NT2/D1 (cell line): ENCODE data around the gene TEAD1.

Experiments used
- DNase-seq: peaks from one replicate; pipeline ENCODE4 v3.0.0-alpha.2; 2011; ENCODE audit warnings: low read depth, low spot score
- H3K27me3 ChIP-seq: 2 replicates; pipeline ENCODE4 v1.6.0; 2011; ENCODE audit warnings: mild to moderate bottlenecking; ENCODE audit not compliant: insufficient read length, insufficient read depth
- H3K36me3 ChIP-seq: 2 replicates; pipeline ENCODE4 v1.6.1; 2011; ENCODE audit warnings: mild to moderate bottlenecking, low read length, mixed read lengths; ENCODE audit not compliant: insufficient read depth, insufficient read length
- H3K4me1 ChIP-seq: 2 replicates; pipeline ENCODE4 v1.5.1; 2011; ENCODE audit not compliant: insufficient read depth, insufficient read length
- H3K4me3 ChIP-seq: 2 replicates; pipeline ENCODE4 v1.5.1; 2011; ENCODE audit warnings: low read depth; ENCODE audit not compliant: insufficient read length
- H3K9ac ChIP-seq: 2 replicates; pipeline ENCODE4 v1.6.0; 2011; ENCODE audit warnings: low read depth; ENCODE audit not compliant: insufficient read length
- H3K9me3 ChIP-seq: 2 replicates; pipeline ENCODE4 v1.5.1; 2011; ENCODE audit warnings: mild to moderate bottlenecking, low read length; ENCODE audit not compliant: insufficient read depth
- SUZ12 ChIP-seq: IDR thresholded peaks from 2 replicates; pipeline ENCODE4 v1.6.1; 2011; ENCODE audit not compliant: insufficient read length, insufficient read depth; ENCODE audit errors: extremely low read depth
- YY1 ChIP-seq: IDR thresholded peaks from 2 replicates; pipeline ENCODE4 v1.6.1; 2011; ENCODE audit not compliant: insufficient read length, insufficient read depth
- ZNF274 ChIP-seq: IDR thresholded peaks from 2 replicates; pipeline ENCODE4 v1.6.1; 2011; ENCODE audit warnings: mild to moderate bottlenecking, low read depth, low read length

TEAD1 gene

GRCh38 chr11:12634329-12634728 lies 39.9 kb upstream of the TEAD1 start:
- Histone ChIP-seq H3K9ac (no peak overlapping the region), H3K27me3 (no peaks in the 10 kb centered on the region), H3K4me1 (no peaks in the 10 kb centered on the region)

GRCh38 chr11:12636871-12637410 lies 37.3 kb upstream of the TEAD1 start:
- no peaks in the 10 kb centered on the region for H3K27me3 ChIP-seq
- no peaks in the 10 kb centered on the region for H3K9me3 ChIP-seq
- no peak for DNase-seq
- no peaks in the 10 kb centered on the region for H3K36me3 ChIP-seq
- TF ChIP-seq SUZ12 (no peak), ZNF274 (no peak), YY1 (no peak)
- no peak overlapping the region for H3K4me3 ChIP-seq
- no peak overlapping the region for H3K9ac ChIP-seq
- peaks cover 3% of the 10 kb centered on the region for H3K4me1 ChIP-seq

More at GRCh38 chr11:12634329-12634728, 39.9 kb upstream of the TEAD1 start:
- Histone ChIP-seq H3K9me3 (no peaks in the 10 kb centered on the region), H3K36me3 (no peaks in the 10 kb centered on the region), H3K4me3 (no peak overlapping the region)
- TF ChIP-seq SUZ12 = no peak
- no peak for TF ChIP-seq ZNF274
- no peak for TF ChIP-seq YY1
- DNase-seq = no peak

GRCh38 chr11:12639388-12639787 lies 34.8 kb upstream of the TEAD1 start:
- Histone ChIP-seq H3K4me3 (no peak overlapping the region), H3K9ac (no peak overlapping the region), H3K27me3 (no peaks in the 10 kb centered on the region), H3K9me3 (no peaks in the 10 kb centered on the region), H3K4me1 (peaks cover 3% of the 10 kb centered on the region), H3K36me3 (no peaks in the 10 kb centered on the region)
- DNase-seq = no peak
- TF ChIP-seq SUZ12 (no peak), ZNF274 (no peak), YY1 (no peak)

- Histone ChIP-seq H3K36me3 (no peaks in the 10 kb centered on the region), H3K9me3 (no peaks in the 10 kb centered on the region), H3K4me1 (peaks cover 3% of the 10 kb centered on the region), H3K9ac (no peak overlapping the region), H3K4me3 (no peak overlapping the region), H3K27me3 (no peaks in the 10 kb centered on the region)
- no peak for TF ChIP-seq YY1
- TF ChIP-seq SUZ12 = no peak
- TF ChIP-seq ZNF274 = no peak
- no peak for DNase-seq
Measured at GRCh38 chr11:12640355-12640754, 33.9 kb upstream of the TEAD1 start.

- Histone ChIP-seq H3K4me1 (peaks cover 3% of the 10 kb centered on the region), H3K27me3 (no peaks in the 10 kb centered on the region), H3K36me3 (no peaks in the 10 kb centered on the region), H3K4me3 (no peak overlapping the region), H3K9ac (no peak overlapping the region), H3K9me3 (no peaks in the 10 kb centered on the region)
- no peak for DNase-seq
- no peak for TF ChIP-seq ZNF274
- TF ChIP-seq YY1 = no peak
- no peak for TF ChIP-seq SUZ12
Measured at GRCh38 chr11:12640926-12641849, 33.0 kb upstream of the TEAD1 start.

- no peak overlapping the region for H3K9ac ChIP-seq
- TF ChIP-seq SUZ12 = no peak
- TF ChIP-seq YY1 = no peak
- TF ChIP-seq ZNF274 = no peak
- DNase-seq = no peak
- no peaks in the 10 kb centered on the region for H3K27me3 ChIP-seq
- H3K36me3 ChIP-seq = no peaks in the 10 kb centered on the region
- H3K4me1 ChIP-seq = peaks cover 3% of the 10 kb centered on the region
- H3K9me3 ChIP-seq = no peaks in the 10 kb centered on the region
- no peak overlapping the region for H3K4me3 ChIP-seq
Measured at GRCh38 chr11:12642040-12642439, 32.2 kb upstream of the TEAD1 start.

- Histone ChIP-seq H3K36me3 (no peaks in the 10 kb centered on the region), H3K9me3 (no peaks in the 10 kb centered on the region), H3K27me3 (no peaks in the 10 kb centered on the region), H3K4me3 (no peak overlapping the region), H3K4me1 (peaks cover 3% of the 10 kb centered on the region), H3K9ac (no peak overlapping the region)
- TF ChIP-seq SUZ12 = no peak
- TF ChIP-seq ZNF274 = no peak
- no peak for TF ChIP-seq YY1
- DNase-seq = no peak
Measured at GRCh38 chr11:12642806-12643428, 31.3 kb upstream of the TEAD1 start.
